Measurements from ENCODE around the gene UGT2B10. TPM values are rescaled to one million over a fixed set of nuclear protein-coding genes. Genes with fewer than 3 reads are reported as not detected.

UGT2B10 gene
- total RNA-seq, 1 donor from 2014 or later: not detected

DNA sequence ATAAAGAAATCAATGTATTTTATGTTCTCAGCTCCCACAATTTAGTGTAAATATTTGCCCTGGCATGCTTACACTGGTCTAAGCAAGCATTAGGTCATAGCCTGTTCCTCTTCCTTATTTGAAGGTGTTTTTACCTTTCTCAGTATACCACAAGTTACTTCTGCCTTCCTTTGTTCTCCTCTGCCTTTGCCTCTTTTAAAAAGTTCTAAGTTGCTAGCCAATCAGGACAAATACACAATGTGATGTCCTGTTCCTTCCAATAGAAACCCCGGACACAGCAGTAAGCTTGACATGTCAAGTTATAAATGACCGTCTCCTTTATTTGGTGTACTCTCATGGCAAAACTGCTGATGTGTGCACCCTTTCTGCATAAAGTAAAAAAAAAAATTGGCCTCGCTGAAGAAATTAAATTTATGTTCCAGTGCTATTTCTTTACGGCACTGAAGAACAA is 49.4 kb downstream of the UGT2B10 start:
- DNase-seq (ENCODE audit: missing footprints) (no peak), ATAC-seq (no peak)
- intact Hi-C loops (cut with DNase I): no loop called here

DNA sequence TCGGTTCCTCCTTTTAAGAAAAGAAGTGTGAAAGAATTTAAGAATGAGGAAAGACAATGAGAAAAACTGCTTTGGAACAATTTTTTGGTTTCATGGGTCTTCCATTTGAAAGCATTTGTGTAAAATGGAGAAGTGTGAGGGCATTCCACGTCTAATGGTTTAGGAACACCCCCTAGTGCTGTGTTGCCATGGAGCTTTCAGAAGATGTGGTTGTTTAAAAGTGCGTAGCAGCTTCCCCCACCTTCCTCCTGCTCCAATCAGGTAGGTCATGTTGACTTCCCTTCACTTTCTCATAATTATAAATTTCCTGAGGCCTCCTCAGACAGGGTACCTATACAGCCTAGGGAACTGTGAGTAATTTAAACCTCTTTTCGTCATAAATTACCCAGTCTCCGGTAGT is 50.0 kb downstream of the UGT2B10 start:
- intact Hi-C loops (cut with DNase I): no loop called here
- DNase-seq (ENCODE audit: missing footprints): no peak
- no peak for ATAC-seq

GRCh38 chr4:68869274-68869773 is 53.5 kb downstream of the UGT2B10 start:
- DNase-seq (ENCODE audit: missing footprints) (no peak), ATAC-seq (no peak)
- intact Hi-C loops (cut with DNase I): no loop called here

DNA sequence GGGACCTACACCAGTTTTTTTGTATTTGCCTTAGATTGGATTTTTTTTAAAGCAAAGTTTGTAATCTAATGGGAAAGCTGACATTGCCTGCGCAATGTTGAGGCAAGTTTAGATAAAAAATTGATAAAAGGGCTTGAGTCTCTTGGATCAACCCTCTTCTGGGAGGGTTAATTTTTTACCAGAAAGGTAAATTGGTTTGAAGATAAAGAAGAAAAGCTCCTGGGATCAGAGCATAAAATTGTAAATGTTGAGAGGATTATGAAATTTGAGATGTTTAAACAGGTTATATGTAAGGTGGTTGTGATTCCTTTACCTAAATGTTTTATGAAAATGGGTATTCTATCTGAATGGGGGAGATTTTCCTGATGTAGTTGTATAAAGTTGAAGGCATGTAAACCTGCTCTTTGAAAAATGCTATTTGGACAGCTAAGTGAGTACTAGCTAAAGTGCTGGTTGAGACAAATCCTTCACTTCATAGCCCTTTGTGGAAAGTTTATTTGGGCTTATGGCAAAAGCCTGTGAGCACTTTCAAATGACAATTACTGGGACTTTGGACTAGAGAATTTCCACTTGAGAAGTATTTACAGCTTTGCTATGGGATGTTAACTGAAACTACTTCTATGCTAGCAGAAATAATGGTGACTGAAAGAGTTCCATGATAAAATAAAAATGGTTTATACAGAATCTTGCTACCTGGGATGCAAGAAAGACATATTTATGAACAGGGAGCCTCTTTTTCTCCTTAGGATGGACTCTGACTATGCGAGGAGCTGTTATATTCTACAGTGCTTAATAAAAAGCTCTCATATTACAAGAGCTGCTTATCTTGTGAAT is 56.2 kb downstream of the UGT2B10 start:
- intact Hi-C loops (cut with DNase I): no loop called here
- ATAC-seq: no peak
- DNase-seq (ENCODE audit: missing footprints): no peak

DNA sequence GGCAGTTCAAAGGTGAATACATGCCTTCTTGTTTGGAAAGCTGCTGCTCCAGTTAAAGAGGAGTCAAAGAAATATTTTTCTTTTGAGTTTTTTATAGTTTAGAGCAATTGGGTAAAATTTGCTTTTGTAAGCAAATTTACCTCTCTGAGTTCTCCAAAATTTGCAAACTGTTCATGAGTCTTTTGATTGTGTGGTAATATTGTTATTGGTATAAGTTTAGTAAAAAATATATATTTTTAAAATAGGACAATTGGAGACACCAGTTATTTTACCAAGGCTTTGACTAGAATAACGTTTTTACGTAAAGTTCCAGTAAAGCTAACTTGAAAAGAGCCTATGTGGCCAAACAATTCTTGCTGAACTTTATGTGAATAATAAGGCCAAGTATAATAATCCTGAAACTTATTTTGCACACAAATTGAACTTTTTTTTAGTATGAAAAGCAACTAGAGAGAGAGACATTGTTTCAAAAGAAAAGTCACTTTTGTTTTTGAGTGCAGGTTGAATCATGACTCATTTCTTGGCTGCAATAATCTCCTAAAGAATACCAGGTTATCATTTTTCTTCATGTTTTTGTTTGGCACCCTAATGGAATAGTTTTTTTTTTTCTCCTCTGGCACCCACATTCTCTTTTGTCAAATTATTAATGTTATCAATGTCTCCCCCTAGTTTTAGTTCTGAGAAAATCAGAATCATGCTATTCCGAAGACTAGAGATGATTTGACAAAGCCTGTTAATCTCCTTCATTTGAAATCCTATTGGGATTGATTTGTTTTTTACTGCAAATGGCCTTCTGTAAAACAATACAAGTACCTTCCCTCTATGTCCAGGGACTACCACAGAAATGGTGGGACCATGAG is 57.1 kb downstream of the UGT2B10 start:
- intact Hi-C loops (cut with DNase I): no loop called here
- no peak for DNase-seq (ENCODE audit: missing footprints)
- no peak for ATAC-seq

DNA sequence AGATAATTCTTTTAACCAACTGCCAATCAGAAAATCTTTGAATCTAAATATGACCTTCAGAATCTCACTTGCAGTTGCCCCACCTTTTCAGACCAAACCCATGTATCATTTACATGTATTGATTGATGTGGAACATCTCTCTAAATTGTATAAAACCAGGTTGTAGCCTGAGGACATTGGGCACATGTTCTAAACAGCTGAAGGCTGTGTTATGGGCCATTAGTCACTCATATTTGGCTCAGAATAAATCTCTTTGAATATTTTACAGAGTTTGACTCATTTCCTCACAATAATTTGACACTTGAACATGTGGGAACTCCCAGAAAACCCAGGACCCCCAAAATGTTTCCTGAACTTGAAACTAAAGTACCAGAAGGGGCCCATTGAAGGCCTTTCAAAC is 58.7 kb downstream of the UGT2B10 start:
- intact Hi-C loops (cut with DNase I): no loop called here
- ATAC-seq: no peak
- no peak for DNase-seq (ENCODE audit: missing footprints)

DNA sequence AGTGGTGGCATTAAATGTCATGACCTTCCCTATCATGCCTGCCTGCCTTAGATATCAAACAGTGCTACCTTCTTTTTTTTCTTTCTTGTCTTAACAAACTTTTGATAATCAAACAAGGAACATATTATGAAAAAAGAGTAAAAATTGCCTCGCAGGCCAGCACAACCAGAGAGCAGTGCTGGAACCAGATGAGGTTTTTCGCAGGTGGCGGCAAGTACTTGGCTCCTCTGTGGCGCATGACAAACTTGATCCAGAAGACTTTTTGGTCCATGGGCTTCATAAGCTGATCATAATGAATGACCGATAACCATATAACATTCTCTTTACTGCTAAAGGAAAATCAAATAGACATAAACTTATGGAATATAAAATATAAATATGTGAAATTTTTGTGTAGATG is 61.8 kb downstream of the UGT2B10 start:
- DNase-seq (ENCODE audit: missing footprints) (no peak), ATAC-seq (no peak)
- intact Hi-C loops (cut with DNase I): no loop called here

DNA sequence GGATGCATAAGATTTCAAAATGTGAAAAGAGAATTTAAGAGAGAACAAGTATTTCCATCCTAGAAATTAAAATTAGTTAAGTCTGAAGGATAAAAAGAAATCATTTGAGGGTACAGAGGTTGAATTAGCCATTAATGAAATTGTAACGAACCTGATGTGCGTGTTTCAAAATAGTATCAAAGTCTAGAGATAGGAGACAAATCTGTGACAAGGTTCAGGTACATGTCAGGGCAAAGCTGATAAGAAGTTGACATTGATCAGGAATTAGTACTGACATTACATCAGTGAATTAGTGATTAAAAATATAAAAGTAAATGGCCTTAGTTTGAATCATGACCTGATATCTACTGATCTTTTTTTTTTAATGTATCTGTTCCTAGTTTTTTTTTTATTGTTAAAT is 62.3 kb downstream of the UGT2B10 start:
- no peak for DNase-seq (ENCODE audit: missing footprints)
- no peak for ATAC-seq
- intact Hi-C loops (cut with DNase I): no loop called here

Other genes with a start within 250 kb of the UGT2B10 start
- not detected for gene UGT2B17, start 239.7 kb upstream of the UGT2B10 start, total RNA-seq
- not detected for gene UGT2B15, start 145.3 kb upstream of the UGT2B10 start, total RNA-seq
- not detected for gene UGT2A3, start 135.8 kb downstream of the UGT2B10 start, total RNA-seq